Posterior vena cava (tissue), 2 donors: ENCODE measurements around the gene TIAM1. TPM values are rescaled to one million over a fixed set of nuclear protein-coding genes. Genes with fewer than 3 reads are reported as not detected.

Source experiments
- DNase-seq: peaks from one replicate; pipeline ENCODE4 v3.0.0-alpha.2; 2020; ENCODE audit warnings: low spot score
- intact Hi-C, 2 donors: fragments of 100-400 bp; cut with DNase I; formaldehyde crosslinking; loops; one replicate each; pipeline versions ENCODE4 v1.14.1 to v1.14.2; 2022 to 2023
- total RNA-seq, 2 donors: library from RNA; stranded (reverse); fragmentation: NEBNext Ultra II Directional; extraction: Animal tissue kit (Norgen Biotek cat#: 25700); gene quantifications; one replicate each; pipeline ENCODE4 v1.2.1, GENCODE V29; 2021
- donor health status: DM: yes; HTN: yes; CAD: no.
- donor health status: DM: yes; HTN: yes; CAD: no.

The TIAM1 gene
- total RNA-seq, 2 donors from 2014 or later: 4.7 to 11.3 TPM

DNA sequence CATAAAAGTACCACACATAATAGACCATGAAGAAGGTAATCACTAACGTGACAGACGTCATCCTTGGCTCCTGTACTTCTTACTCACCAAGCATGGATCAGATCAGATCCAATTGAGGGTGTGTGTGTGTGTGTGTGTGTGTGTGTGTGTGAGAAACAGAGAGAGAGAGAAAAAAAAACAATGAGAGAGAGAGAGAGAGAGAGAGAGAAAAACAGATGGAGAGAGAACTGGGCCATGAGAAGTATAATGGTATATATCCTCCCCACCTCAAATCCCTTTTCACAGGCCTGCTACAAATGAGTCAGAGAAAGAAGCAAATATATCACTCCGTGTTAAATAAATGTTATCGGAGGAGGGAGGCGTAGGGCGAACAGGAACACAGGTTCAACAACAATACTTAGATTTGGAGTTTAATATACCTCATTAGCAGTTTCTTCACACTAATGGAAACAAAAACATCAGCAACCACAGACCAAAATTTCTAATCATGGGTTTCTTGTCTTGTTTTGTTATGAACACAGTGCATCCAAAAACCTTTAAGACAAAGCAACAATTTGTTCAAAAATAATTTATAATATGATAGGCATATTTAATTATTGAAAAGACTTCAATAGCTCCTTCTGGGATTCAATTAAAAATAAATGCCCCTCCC lies 45.3 kb downstream of the TIAM1 start:
- intact Hi-C loops: no loop called here
- no peak for DNase-seq

DNA sequence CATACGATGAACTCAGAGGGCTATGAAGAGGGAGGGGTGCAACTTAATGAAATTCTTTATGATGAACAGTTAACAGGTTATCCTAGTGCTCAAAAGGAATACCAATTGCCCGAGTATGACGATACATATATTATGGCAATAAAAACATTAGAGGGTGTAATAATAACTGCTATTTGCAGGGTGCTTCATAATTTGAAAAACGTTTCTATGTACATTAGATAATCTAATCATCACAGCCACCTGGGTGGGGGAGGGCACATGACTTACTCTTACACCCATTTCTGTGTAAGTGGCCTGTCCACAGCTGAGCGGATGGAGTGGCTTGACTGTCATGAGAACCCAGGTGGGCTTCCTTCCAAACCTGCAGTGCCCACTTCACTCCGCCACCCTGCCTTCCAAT lies 46.3 kb downstream of the TIAM1 start:
- intact Hi-C loops: no loop called here
- DNase-seq: no peak

DNA sequence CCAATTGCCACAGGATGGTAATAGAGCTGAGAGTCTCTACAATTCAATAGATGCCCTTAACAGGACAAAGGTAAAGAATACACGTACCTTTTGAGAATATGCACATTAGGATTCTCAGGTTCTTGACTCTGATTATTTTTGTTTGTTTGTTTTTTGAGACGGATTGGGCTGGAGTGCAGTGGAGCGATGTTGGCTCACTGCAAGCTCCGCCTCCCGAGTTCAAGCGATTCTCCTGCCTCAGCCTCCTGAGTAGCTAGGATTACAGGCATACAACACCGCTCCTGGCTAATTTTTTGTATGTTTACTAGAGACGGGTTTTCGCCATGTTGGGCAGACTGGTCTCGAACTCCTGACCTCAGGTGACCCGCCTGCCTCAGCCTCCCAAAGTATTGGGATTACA lies 48.4 kb downstream of the TIAM1 start:
- no peak for DNase-seq
- intact Hi-C loops: no loop called here

DNA sequence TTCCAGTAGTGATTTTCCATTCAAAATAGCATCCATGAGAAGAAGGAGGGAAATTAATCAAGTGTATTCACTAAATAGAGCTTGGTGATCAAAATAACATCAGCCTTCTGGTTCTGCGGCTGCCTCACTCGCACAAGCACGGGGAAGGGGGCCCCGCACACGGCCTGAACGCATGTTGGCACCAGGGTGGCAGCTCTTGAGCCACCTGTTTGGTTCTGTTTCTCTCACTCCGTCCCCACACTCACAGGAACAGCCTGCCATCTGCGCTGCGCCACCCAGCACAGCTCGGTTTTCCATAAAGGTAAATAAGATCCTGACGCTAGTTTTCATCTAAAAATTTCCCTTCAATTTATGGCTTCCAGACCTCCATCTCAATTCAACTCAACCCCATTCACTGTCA lies 49.4 kb downstream of the TIAM1 start:
- intact Hi-C loops: no loop called here
- no peak for DNase-seq

DNA sequence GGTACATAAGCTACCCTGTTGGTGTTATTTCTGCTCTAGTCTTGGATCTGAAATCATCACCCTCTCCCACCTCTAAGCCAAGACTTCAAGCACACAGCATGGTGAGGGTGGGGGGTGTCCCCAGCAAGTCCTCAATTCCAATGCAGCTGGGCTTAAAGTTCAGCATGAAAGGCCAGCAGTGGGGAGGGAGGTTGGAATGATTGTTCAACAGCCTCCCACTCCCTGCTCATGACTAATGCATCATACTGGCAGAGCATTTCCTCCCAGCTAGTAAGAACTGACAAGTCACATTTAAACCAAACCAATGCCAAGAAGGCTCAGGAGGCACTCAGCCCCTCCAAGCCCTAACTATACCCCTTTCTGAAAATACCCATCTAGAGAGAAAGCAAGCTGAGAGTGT lies 50.1 kb downstream of the TIAM1 start:
- intact Hi-C loops: no loop called here
- no peak for DNase-seq

DNA sequence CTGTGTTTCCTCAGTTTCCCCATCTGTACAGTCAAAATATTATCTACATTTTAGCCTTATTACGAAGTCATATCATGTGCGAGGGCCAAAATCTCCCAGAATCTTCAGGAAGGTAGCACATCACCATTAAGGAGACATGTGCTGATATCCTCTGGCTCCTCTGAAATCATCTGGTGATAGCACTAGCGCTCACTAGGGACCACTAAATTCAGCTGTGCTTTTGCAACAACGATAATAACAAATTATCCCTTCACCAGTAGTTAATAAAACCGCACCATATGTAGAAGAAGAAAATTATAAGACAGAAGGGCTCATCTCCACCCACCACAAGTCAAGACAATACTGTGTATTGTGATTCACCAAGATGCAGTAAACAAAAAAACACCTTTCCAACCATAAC lies 53.3 kb downstream of the TIAM1 start:
- intact Hi-C loops: no loop called here
- DNase-seq: no peak

DNA sequence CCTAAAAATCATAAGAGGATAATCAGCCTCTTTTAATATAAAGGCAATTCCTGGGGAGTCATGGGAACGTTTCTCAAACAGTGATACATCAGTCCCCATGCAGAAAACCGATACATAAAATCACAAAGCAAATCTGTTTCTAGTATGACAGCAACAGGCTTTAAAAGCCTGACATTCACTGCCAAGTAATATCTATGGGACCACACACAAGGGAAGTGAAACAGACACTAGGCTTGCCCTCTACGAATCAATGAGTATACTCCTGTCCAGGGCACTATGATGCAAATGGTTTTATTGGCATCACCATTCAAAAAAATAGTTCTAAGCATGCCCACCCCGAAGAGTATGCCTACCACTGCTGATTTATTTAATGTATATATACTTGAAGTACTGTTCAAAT lies 54.4 kb downstream of the TIAM1 start:
- no peak for DNase-seq
- intact Hi-C loops: loop anchor here in 1 of 2 donors (10.0 kb wide), 1 partner anchor 65 kb away; no protein-coding TSS in a partner anchor

DNA sequence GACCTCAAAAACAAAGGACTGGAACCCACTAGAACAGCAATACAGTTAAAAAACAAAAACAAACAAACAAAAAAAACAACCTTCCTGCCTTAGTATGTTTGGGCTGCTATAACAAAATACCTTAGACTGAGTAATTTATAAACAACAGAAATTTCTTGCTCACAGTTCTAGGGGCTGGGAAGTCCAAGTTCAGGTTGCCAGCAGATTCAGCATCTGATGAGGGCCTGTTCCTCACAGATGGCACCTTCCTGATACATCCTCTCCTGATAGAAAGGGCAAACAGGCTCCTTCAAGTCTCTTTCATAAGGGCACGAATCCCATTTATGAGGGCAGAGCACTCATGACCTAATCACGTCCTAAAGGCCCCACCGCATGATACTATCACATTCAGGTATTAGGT lies 55.9 kb downstream of the TIAM1 start:
- intact Hi-C loops: loop anchor here in 1 of 2 donors (10.0 kb wide), 1 partner anchor 63 kb away; no protein-coding TSS in a partner anchor
- DNase-seq: no peak

DNA sequence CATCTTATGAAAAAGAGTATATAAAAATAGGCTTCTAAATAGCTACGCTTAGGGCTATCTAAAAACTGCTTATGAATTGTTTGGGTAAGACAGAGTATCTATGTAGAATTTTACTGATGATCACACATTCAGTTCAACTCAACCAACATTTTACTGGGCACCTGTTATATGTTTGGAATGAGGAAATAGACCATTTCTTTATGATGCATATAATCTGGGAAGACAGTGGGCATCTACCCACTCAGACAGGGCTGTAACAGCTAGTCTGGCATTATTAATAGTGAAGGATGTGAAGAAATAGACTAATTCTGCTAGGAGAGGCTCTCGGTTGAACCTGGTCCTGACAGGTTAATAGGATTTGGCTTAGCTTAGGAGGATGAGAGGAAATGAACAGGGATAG lies 56.9 kb downstream of the TIAM1 start:
- intact Hi-C loops: loop anchor here in 1 of 2 donors (10.0 kb wide), 1 partner anchor 62 kb away; no protein-coding TSS in a partner anchor
- DNase-seq: no peak

DNA sequence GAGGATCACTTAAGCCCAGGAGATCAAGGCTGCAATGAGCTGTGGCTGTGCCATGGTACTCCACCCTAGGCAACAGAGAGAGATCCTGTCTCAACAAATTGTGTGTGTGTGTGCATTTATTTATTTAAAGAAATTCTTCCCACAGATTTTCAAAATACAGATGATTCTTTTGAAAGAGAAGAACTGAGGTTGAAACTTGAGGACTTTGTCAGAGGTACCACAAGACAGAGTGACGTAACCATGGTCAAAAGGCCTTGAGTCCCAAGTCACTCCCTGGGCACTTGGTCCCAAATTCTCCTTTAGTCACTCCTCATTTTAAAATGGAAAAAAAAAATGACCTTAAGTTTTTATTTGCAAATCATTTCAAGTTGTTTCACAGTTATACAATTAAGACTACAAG lies 57.4 kb downstream of the TIAM1 start:
- intact Hi-C loops: loop anchor here in 1 of 2 donors (10.0 kb wide), 1 partner anchor 62 kb away; no protein-coding TSS in a partner anchor
- DNase-seq: no peak

DNA sequence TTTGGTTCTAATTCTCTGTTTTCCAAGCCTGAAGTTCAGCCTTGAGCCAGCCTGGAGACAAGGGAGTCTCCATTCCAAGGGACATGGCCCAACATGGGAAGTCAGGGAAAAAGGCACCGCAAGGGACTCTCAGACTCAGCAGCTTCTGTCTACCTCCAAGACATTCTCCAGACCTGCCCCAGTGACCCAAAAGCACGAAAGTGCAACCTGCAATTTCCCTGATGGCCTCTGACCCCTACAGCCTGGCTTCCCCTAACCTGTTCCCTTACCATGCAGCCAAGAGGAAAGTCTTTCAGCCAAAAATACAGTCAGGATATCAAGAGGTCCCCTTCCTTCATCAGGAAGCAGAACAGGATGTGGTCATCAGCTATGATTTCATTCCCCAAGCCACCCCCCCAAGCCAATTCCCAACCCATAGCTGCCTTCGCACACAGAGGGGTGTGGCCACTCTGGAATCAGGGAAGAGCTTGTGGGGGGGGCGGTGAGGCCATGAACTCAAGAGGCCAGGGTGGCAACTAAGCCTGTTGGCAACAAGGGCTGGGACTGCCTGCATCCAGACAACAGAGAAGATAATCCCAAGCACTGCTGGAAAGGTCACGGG lies 59.2 kb downstream of the TIAM1 start:
- intact Hi-C loops: loop anchor here in 1 of 2 donors (10.0 kb wide), 1 partner anchor 60 kb away; no protein-coding TSS in a partner anchor
- no peak for DNase-seq

DNA sequence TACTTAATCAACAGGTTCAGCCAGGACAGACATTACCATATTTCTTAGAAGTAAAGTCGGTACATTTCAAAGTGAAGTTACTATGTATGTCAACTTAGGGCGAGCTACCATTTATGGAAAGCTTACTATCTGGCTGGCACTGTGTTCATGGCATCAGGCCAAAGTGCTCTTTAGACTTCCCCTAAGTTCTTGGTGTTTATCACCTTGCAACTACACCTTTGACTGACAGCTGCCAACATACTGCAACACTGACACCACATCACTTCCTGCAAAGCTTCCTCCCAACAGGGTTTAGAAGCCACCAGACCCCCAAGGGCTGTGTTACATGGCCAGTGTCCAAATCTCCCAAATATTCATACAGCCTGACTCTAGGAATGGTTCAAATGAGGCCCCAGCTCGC lies 61.0 kb downstream of the TIAM1 start:
- no peak for DNase-seq
- intact Hi-C loops: loop anchor here in 1 of 2 donors (10.0 kb wide), 1 partner anchor 58 kb away; no protein-coding TSS in a partner anchor

DNA sequence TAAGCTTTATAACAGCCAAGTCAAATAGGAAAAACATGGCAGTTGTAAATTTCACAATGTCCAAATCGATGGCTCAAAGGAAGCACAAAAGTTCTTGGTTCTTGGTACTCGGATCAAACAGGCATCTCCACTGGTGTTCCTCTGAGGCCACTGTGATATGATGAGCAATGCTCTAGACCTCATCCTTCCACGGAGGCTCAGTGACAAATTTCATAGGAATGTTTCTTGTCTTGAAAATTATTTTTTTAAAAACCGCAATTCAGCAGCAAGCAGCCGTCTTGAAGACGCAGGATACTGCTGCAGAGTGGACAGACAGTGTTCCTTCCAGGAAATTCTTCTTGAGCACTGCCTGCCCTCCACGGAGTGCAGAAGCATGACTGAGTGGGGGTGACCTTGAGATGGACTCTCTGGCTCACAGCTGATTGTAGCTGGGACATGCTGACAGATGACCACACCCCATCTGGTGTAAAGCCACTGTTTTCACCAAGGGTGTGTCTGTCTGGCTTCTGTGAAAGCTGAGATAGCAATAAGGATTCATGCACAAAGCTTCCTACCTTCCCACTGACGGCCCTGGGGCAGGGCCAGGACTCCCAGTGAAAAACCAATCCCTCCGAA lies 61.9 kb downstream of the TIAM1 start:
- DNase-seq: no peak
- intact Hi-C loops: loop anchor here in 1 of 2 donors (10.0 kb wide), 1 partner anchor 57 kb away; no protein-coding TSS in a partner anchor

DNA sequence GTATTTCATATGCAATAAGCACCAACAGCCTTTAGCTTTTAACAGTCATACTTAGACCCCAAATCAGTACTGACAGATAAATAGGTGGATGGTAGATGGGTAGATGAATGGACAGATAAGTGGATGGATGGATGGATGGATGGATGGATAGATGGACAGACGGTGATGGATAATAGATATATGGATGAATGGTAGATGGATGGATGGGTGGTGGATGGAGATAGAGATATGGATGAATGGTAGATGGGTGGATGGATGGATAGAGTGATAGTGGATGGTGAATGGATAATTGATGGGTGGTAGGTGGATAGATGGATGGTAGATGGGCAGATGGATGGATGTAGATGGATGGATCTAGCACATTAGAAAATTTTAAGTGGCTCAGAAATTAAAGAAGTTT lies 62.5 kb downstream of the TIAM1 start:
- no peak for DNase-seq
- intact Hi-C loops: loop anchor here in 1 of 2 donors (10.0 kb wide), 1 partner anchor 57 kb away; no protein-coding TSS in a partner anchor

DNA sequence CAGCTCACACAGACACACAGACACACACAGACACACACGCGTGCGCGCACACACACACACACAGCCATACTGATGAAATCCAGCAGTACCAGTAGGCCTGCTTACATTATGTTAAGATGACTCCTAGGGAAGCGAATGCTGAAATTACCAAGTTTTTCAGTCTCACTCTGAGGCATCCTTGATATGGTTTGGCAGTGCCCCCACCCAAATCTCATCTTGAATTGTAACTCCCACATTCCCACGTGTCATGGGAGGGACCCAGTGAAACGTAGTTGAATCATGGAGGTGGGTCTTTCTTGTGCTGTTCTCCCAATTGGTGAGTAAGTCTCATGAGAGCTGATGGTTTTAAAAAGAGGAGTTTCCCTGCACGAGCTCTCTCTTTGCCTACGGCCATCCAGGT lies 64.1 kb downstream of the TIAM1 start:
- no peak for DNase-seq
- intact Hi-C loops: loop anchor here in 1 of 2 donors (10.0 kb wide), 1 partner anchor 55 kb away; no protein-coding TSS in a partner anchor

DNA sequence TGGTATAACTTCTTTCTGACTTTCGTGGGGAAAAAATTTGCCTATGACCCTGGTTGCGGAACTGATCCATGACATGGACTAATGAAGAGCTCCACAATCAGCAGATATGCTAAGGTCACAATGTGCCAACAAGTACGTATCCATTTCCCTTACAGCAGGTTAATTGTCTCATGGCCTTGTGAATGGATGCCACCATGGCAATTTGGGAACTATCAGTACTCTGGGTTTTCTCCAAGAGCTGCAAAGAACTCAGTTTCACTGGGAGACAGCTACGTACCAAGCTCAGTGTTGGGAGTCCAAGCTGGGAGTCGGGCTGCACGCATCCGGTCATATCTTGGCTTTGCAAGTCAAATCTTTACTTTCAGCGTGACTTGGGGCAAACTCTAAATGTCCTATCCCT lies 64.8 kb downstream of the TIAM1 start:
- intact Hi-C loops: no loop called here
- no peak for DNase-seq

DNA sequence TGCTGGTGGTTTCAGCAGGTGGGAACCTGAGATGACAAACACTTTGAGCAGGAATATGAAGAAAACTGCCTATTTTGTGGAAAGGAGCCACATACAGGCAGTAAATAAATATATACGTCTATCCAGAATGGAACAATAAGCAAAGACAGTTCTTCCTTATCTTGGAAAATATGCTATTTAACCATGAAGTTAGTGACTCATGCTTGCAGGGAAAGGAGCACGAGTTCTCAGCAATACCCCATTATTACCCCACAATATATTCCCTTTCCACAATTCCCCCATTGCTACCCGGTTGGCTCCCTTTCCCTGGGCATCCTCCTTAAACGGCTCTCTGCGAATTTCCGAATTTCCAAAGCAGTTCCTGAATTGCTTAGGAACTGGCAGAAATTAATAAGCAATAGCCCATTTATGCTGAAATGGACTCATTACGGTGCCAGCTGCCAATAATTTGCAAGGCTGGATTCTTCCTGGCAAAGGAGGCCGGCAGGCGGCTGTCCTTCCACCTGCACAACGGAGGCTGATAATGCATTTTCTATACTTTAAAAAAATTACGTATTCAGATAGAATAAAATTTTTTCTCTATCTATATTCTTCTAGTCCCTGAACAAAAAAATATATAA lies 65.4 kb downstream of the TIAM1 start:
- DNase-seq: no peak
- intact Hi-C loops: no loop called here

DNA sequence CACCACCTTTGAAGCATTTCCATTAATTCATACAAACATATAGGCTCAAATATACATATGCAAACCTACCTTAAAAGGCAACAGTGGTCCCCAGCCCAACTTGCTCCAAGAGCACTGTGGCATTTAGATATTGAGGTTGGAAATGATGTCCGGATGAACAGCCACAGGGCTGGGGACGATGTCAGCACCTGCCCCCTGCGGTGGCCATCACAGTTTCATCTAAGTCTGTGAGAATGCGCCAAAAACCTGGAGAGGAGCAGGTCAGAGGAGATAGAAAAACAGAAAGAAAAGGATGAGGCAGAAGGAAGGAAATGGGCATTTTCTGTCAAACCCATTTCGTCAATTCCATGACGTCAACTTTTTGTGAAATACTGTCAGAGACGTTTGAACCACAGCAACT lies 67.4 kb downstream of the TIAM1 start:
- DNase-seq: no peak

DNA sequence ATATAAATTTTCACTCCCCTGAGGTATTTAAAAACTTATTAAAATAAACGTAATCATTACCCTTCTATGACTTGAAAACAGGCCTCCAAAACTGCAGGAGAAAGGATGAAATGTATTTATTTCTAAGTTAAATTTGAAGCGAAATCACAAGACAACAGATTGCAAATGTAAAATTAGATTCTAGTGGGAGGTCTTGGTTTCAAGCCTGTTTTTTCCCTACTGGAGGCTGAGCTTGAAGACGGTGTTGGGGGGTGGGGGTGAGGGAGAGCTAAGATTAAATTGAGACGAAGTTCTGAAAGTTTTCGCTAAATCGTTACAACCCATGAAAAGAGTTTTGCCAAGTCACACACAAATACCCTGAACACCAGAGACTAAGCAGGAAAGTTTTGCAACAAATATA lies 68.2 kb downstream of the TIAM1 start:
- intact Hi-C loops: no loop called here
- no peak for DNase-seq

More for the DNA sequence above, 67.4 kb downstream of the TIAM1 start:
- intact Hi-C loops: no loop called here

DNA sequence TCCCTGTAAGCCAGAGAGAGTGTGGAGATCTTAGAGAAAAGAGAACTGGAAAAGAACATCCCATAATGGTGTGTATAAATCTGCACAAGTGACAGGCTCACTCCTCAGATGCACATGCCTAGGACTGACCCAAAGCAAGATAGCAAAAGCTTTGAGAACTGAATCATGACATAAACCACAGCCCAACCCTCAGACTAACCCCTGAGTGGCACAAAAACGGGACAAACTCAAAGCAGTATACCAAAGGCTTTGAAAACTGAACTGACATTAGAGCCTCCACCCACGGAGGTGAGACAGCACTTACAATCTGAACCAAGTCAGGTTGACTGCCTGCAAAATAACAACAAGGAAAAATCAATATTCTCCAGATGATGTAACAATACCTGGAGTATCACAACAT lies 70.8 kb downstream of the TIAM1 start:
- intact Hi-C loops: no loop called here

More for the DNA sequence above, 70.8 kb downstream of the TIAM1 start:
- no peak for DNase-seq
